Measurements from ENCODE around the gene LMCD1. TPM values are rescaled to one million over a fixed set of nuclear protein-coding genes. Genes with fewer than 3 reads are reported as not detected.

Gene LMCD1
- total and polyA plus RNA-seq, 2 of the 4 experiments (the other 2 are of a cell fraction) = 50.0 to 53.8 TPM

DNA sequence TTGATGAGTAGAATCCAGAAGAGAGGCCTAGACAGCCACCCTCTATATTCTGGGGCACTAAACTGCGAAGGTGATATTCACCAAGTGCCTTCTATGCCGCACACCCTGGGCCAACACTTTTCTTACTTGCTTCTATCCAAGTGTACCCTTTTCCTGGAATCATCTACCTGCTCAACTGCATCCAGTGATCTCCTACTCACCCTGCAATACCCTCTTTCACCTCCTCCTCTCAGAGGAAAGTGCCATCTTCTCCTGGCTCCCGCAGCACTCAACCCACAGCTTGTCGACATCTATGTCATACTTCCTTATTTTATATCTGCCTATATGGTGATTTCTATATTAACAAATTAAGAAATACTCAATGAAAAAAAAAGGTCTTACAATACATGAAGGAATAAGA lies 28.6 kb upstream of the LMCD1 start:
- Histone ChIP-seq H2BK120ac (ENCODE audit: low read depth, low read length) (no peak overlapping the region), H2BK20ac (ENCODE audit: low read depth, low read length) (no peak overlapping the region), H3K36me3 (ENCODE audit: control insufficient read depth, insufficient read depth, low read length) (no peaks in the 10 kb centered on the region), H3K27me3 (ENCODE audit: control insufficient read depth, insufficient read depth, low read length) (no peaks in the 10 kb centered on the region), H2AK9ac (replicated peaks; ENCODE audit: low read depth, low read length, poor library complexity) (no peak overlapping the region), H3K23ac (ENCODE audit: low read depth, low read length) (no peak overlapping the region), H3K56ac (ENCODE audit: extremely low read depth, insufficient read depth, low read length) (no peak overlapping the region), H4K20me1 (ENCODE audit: insufficient read depth, low read length) (no peaks in the 10 kb centered on the region), H3K14ac (replicated peaks; ENCODE audit: low read depth, low read length) (no peak overlapping the region), H3K9me1 (ENCODE audit: insufficient read depth, low read length) (no peaks in the 10 kb centered on the region), H3K27ac (ENCODE audit: insufficient read depth, low read length) (no peak overlapping the region), H3K4me3 (ENCODE audit: insufficient read depth, low read depth, low read length) (no peak overlapping the region), H3K4me2 (ENCODE audit: low read depth, low read length) (no peak overlapping the region), H2AFZ (replicated peaks; ENCODE audit: low read length, poor library complexity) (no peak overlapping the region), H3K18ac (ENCODE audit: low read depth, low read length) (no peak overlapping the region), H3K4ac (ENCODE audit: low read depth, low read length) (no peak overlapping the region), H2BK15ac (ENCODE audit: low read depth, low read length) (no peak overlapping the region), H2BK5ac (ENCODE audit: low read depth, low read length, poor library complexity, severe bottlenecking) (no peak overlapping the region), H4K5ac (ENCODE audit: low read depth, low read length) (no peak overlapping the region), H4K91ac (ENCODE audit: insufficient read depth, low read depth, low read length) (no peak overlapping the region), H4K8ac (ENCODE audit: low read depth in 2 of 2, low read length in 2 of 2) (no peak overlapping the region), H3K9me3 (ENCODE audit: control insufficient read depth, insufficient read depth, low read length) (no peaks in the 10 kb centered on the region), H3K79me1 (ENCODE audit: low read depth in 1 of 2, low read length in 2 of 2) (no peaks in the 10 kb centered on the region), H3K9ac (ENCODE audit: low read depth, low read length) (no peak overlapping the region), H2AK5ac (ENCODE audit: low read depth, low read length) (no peak overlapping the region), H3K4me1 (ENCODE audit: control insufficient read depth, insufficient read depth, low read length) (no peaks in the 10 kb centered on the region)
- dilution Hi-C loops (cut with HindIII; ENCODE audit: low sequenced_read_pairs, unreplicated experiment) (no loop called here), in situ Hi-C loops (cut with MboI; ENCODE audit: low sequenced_read_pairs) (loop anchor here (25.0 kb wide), 1 partner anchor 864 kb away; no protein-coding TSS in a partner anchor), intact Hi-C loops (cut with micrococcal nuclease) (no loop called here)
- no TSS peak for BruUV-seq (replicated peaks)
- ChIA-PET POLR2A (ENCODE audit: unreplicated experiment) (no interaction called here), CTCF (interaction anchor here (0.7 to 0.9 kb wide), 3 partner anchors 15 to 146 kb away, joined by 3 to 4 read pairs (median 3); no protein-coding TSS in a partner anchor)
- ATAC-seq (ENCODE audit: low read depth) (no peak), DNase-seq (no peak)
- TF ChIP-seq, protein P1, sequence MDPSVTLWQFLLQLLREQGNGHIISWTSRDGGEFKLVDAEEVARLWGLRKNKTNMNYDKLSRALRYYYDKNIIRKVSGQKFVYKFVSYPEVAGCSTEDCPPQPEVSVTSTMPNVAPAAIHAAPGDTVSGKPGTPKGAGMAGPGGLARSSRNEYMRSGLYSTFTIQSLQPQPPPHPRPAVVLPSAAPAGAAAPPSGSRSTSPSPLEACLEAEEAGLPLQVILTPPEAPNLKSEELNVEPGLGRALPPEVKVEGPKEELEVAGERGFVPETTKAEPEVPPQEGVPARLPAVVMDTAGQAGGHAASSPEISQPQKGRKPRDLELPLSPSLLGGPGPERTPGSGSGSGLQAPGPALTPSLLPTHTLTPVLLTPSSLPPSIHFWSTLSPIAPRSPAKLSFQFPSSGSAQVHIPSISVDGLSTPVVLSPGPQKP (IDR thresholded peaks at IDR 0.05; ENCODE audit: borderline replicate concordance, low read depth, low read length) = no peak
- TF ChIP-seq CHD1 (IDR thresholded peaks at IDR 0.05; ENCODE audit: low read depth, low read length) (no peak), RAD21 (IDR thresholded peaks at IDR 0.05; ENCODE audit: low read length) (no peak), NFE2L2 (IDR thresholded peaks at IDR 0.05; ENCODE audit: low read depth, low read length) (no peak), CEBPB (IDR thresholded peaks at IDR 0.05; ENCODE audit: low read depth, low read length) (no peak), MAFK (IDR thresholded peaks at IDR 0.05; ENCODE audit: low read depth, low read length) (no peak)
- TF ChIP-seq, protein P2, sequence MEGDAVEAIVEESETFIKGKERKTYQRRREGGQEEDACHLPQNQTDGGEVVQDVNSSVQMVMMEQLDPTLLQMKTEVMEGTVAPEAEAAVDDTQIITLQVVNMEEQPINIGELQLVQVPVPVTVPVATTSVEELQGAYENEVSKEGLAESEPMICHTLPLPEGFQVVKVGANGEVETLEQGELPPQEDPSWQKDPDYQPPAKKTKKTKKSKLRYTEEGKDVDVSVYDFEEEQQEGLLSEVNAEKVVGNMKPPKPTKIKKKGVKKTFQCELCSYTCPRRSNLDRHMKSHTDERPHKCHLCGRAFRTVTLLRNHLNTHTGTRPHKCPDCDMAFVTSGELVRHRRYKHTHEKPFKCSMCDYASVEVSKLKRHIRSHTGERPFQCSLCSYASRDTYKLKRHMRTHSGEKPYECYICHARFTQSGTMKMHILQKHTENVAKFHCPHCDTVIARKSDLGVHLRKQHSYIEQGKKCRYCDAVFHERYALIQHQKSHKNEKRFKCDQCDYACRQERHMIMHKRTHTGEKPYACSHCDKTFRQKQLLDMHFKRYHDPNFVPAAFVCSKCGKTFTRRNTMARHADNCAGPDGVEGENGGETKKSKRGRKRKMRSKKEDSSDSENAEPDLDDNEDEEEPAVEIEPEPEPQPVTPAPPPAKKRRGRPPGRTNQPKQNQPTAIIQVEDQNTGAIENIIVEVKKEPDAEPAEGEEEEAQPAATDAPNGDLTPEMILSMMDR (conservative IDR thresholded peaks at IDR 0.05; ENCODE audit: low read depth, low read length) = no peak
- WGBS, 2 experiments (ENCODE audit: extremely low coverage in 2 of 2, insufficient read length in 1 of 2) = 80% methylated on average over 2 of the region's 4 CpGs; no CpG with 5 or more reads in 1 of the 2 experiments

Measured in IMR-90 (cell line).